Measurements from ENCODE around the gene SUGCT. TPM values are rescaled to one million over a fixed set of nuclear protein-coding genes. Genes with fewer than 3 reads are reported as not detected.

The SUGCT gene
- total RNA-seq, 3 donors from 2014 or later, result 7.6 to 19.1 (median 10.1) TPM

GRCh38 chr7:40874756-40875155, 740.0 kb downstream of the SUGCT start:
- ATAC-seq (no peak), DNase-seq (no peak)
- no peaks in the 10 kb centered on the region for H3K9me3 ChIP-seq
- no peak for TF ChIP-seq CTCF (IDR thresholded peaks at IDR 0.05)
- H3K36me3 ChIP-seq (ENCODE audit: low read depth), result no peaks in the 10 kb centered on the region
- no peak overlapping the region for H3K4me3 ChIP-seq
- H3K4me1 ChIP-seq (ENCODE audit: low read depth), result peaks cover 2% of the 10 kb centered on the region
- intact Hi-C loops (cut with DNase I, micrococcal nuclease), result no loop called here

- no peaks in the 10 kb centered on the region for H3K36me3 ChIP-seq (ENCODE audit: low read depth)
- no peak for DNase-seq
- H3K4me1 ChIP-seq (ENCODE audit: low read depth), result peaks cover 13% of the 10 kb centered on the region
- intact Hi-C loops (cut with DNase I, micrococcal nuclease), result no loop called here
- no peak for TF ChIP-seq CTCF (IDR thresholded peaks at IDR 0.05)
- no peak overlapping the region for H3K4me3 ChIP-seq
- no peak for ATAC-seq
- H3K9me3 ChIP-seq, result no peaks in the 10 kb centered on the region
These were observed 741.8 kb downstream of the SUGCT start for GRCh38 chr7:40876601-40877000.

- Histone ChIP-seq H3K9me3 (no peaks in the 10 kb centered on the region), H3K4me1 (ENCODE audit: low read depth) (peaks cover 25% of the 10 kb centered on the region), H3K4me3 (no peak overlapping the region), H3K36me3 (ENCODE audit: low read depth) (no peaks in the 10 kb centered on the region)
- DNase-seq, result no peak
- no peak for TF ChIP-seq CTCF (IDR thresholded peaks at IDR 0.05)
- intact Hi-C loops (cut with DNase I, micrococcal nuclease), result loop anchor here in 1 of 2 donors (10.0 kb wide), 2 partner anchors 55 to 455 kb away; no protein-coding TSS in a partner anchor
- ATAC-seq, result peak; percentile 71
These were observed 745.2 kb downstream of the SUGCT start for GRCh38 chr7:40879941-40880543.

GRCh38 chr7:40880581-40880980, 745.8 kb downstream of the SUGCT start:
- H3K4me3 ChIP-seq, result no peak overlapping the region
- no peaks in the 10 kb centered on the region for H3K9me3 ChIP-seq
- intact Hi-C loops (cut with DNase I, micrococcal nuclease), result loop anchor here in 1 of 2 donors (10.0 kb wide), 2 partner anchors 56 to 456 kb away; no protein-coding TSS in a partner anchor
- H3K36me3 ChIP-seq (ENCODE audit: low read depth), result no peaks in the 10 kb centered on the region
- no peak for ATAC-seq
- peaks cover 25% of the 10 kb centered on the region for H3K4me1 ChIP-seq (ENCODE audit: low read depth)
- TF ChIP-seq CTCF (IDR thresholded peaks at IDR 0.05), result no peak
- DNase-seq, result no peak

DNA sequence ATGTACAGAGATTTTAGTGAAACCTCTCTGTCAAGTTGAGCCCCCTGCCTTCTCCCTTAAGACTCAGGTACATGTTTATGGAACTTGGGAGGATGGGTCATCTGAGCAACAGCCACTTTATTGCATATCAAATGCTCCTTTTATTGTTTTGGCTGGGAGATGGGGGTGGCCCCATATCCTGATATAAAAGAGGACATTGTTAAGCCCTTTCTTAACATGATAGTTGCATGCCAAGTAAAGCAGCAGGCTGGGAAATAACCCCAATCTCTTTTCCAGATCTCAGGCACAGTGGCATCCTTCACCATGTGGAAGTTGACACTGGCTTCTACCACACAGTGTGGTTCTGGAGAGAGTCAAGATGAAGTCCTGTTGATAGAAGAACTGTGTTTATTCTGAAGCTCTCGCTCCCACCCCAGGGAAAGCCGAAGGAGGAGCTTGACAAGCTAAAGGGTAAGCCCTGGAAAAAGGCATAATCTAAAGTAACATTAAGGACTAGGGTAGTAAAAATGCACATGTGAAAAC, 746.7 kb downstream of the SUGCT start:
- intact Hi-C loops (cut with DNase I, micrococcal nuclease), result loop anchor here in 1 of 2 donors (10.0 kb wide), 2 partner anchors 57 to 457 kb away; no protein-coding TSS in a partner anchor
- no peak for DNase-seq

More for the DNA sequence above, 746.7 kb downstream of the SUGCT start:
- ATAC-seq, result peak; percentile 43
- TF ChIP-seq CTCF (IDR thresholded peaks at IDR 0.05), result no peak
- Histone ChIP-seq H3K4me1 (ENCODE audit: low read depth) (peaks cover 25% of the 10 kb centered on the region), H3K36me3 (ENCODE audit: low read depth) (no peaks in the 10 kb centered on the region), H3K9me3 (no peaks in the 10 kb centered on the region), H3K4me3 (no peak overlapping the region)
